ENCODE measurements around the gene TFEB.

- TF ChIP-seq EZH2 (IDR thresholded peaks at IDR 0.05; ENCODE audit: low read depth) = no peak
- TF ChIP-seq, protein P1, sequence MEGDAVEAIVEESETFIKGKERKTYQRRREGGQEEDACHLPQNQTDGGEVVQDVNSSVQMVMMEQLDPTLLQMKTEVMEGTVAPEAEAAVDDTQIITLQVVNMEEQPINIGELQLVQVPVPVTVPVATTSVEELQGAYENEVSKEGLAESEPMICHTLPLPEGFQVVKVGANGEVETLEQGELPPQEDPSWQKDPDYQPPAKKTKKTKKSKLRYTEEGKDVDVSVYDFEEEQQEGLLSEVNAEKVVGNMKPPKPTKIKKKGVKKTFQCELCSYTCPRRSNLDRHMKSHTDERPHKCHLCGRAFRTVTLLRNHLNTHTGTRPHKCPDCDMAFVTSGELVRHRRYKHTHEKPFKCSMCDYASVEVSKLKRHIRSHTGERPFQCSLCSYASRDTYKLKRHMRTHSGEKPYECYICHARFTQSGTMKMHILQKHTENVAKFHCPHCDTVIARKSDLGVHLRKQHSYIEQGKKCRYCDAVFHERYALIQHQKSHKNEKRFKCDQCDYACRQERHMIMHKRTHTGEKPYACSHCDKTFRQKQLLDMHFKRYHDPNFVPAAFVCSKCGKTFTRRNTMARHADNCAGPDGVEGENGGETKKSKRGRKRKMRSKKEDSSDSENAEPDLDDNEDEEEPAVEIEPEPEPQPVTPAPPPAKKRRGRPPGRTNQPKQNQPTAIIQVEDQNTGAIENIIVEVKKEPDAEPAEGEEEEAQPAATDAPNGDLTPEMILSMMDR (conservative IDR thresholded peaks at IDR 0.05) = no peak
Observed at GRCh38 chr6:41722969-41723529, 12.4 kb downstream of the TFEB start.
